Fibroblast of lung (primary cell): ENCODE measurements around the gene LCAT. TPM values are rescaled to one million over a fixed set of nuclear protein-coding genes. Genes with fewer than 3 reads are reported as not detected.

Experiments
- DNase-seq, 2 donors: peaks; one replicate each; pipeline versions ENCODE4 v3.0.0 to v3.0.0-alpha.2; 2010; ENCODE audit warnings: low read depth in 2 of 2
- H2AFZ ChIP-seq: 2 replicates; pipeline ENCODE4 v1.5.1; 2012; ENCODE audit warnings: low read length, control low read depth, inconsistent platforms
- H3K27ac ChIP-seq: 2 replicates; pipeline ENCODE4 v1.5.1; 2011; ENCODE audit warnings: low read length, control low read depth; ENCODE audit not compliant: insufficient read depth
- H3K27me3 ChIP-seq: 2 replicates; pipeline ENCODE4 v1.5.1; 2011; ENCODE audit warnings: mild to moderate bottlenecking, low read length; ENCODE audit not compliant: control insufficient read depth, insufficient read depth
- H3K36me3 ChIP-seq: 2 replicates; pipeline ENCODE4 v1.5.1; 2011; ENCODE audit warnings: low read length; ENCODE audit not compliant: control insufficient read depth, insufficient read depth
- H3K4me1 ChIP-seq: 2 replicates; pipeline ENCODE4 v1.5.1; 2011; ENCODE audit warnings: low read length; ENCODE audit not compliant: control insufficient read depth, insufficient read depth; ENCODE audit errors: extremely low read depth
- H3K4me2 ChIP-seq: 2 replicates; pipeline ENCODE4 v1.5.1; 2011; ENCODE audit warnings: low read length, control low read depth; ENCODE audit not compliant: insufficient read depth; ENCODE audit errors: extremely low read depth
- H3K4me3 ChIP-seq, 4 experiments: fragments of 200-600 bp in 1 of 4; sonication (generic) in 1 of 4; replicated peaks in 1 of 4; 2 replicates each; pipeline ENCODE4 v1.5.1; 2011 to 2016; ENCODE audit warnings: low read length in 4 of 4, low read depth in 3 of 4, mild to moderate bottlenecking in 3 of 4, control low read depth in 2 of 4, inconsistent platforms in 1 of 4, mixed read lengths in 1 of 4; ENCODE audit not compliant: insufficient read depth in 1 of 4; ENCODE audit errors: control extremely low read depth in 1 of 4
- H3K79me2 ChIP-seq: 2 replicates; pipeline ENCODE4 v1.5.1; 2012; ENCODE audit warnings: mild to moderate bottlenecking, low read length, inconsistent platforms; ENCODE audit not compliant: control insufficient read depth, insufficient read depth
- H3K9ac ChIP-seq: 2 replicates; pipeline ENCODE4 v1.5.1; 2011; ENCODE audit warnings: mild to moderate bottlenecking, low read length, control low read depth; ENCODE audit not compliant: insufficient read depth
- H3K9me3 ChIP-seq: 2 replicates; pipeline ENCODE4 v1.5.1; 2012; ENCODE audit warnings: low read depth, low read length; ENCODE audit not compliant: control insufficient read depth, insufficient read depth
- H4K20me1 ChIP-seq: 2 replicates; pipeline ENCODE4 v1.5.1; 2011; ENCODE audit warnings: low read length; ENCODE audit not compliant: control insufficient read depth, insufficient read depth; ENCODE audit errors: extremely low read depth
- CTCF ChIP-seq, 2 donors: IDR thresholded peaks in 1 of 2; conservative IDR thresholded peaks in 1 of 2; 1 replicate in 1 of 2; 2 replicates in 1 of 2; pipeline ENCODE4 v1.5.1; 2011 to 2012; ENCODE audit warnings: low read length in 2 of 2, control low read depth in 1 of 2, inconsistent platforms in 1 of 2, low read depth in 1 of 2, mild to moderate bottlenecking in 1 of 2
- EZH2 ChIP-seq: IDR thresholded peaks from 2 replicates; pipeline ENCODE4 v1.5.1; 2012; ENCODE audit warnings: low read length, control low read depth, mild to moderate bottlenecking; ENCODE audit errors: missing control alignments
- polyA plus RNA-seq, 2 donors: library from polyadenylated mRNA; depleted of rRNA in 1 of 2; stranded (reverse) in 1 of 2; unstranded in 1 of 2; fragments of >200 nt; gene quantifications; 2 replicates each; pipeline ENCODE4 v1.2.1, GENCODE V29; 2011 to 2012; ENCODE audit warnings: missing spikeins in 1 of 2
- total RNA-seq: library from RNA; depleted of rRNA; stranded (reverse); fragments of >200 nt; gene quantifications from 2 replicates; pipeline ENCODE4 v1.2.1, GENCODE V29; 2014

LCAT gene
- total and polyA plus RNA-seq, 2 donors (not counting 1 experiment from before 2014, with no cell fraction given): 4.5 to 6.4 TPM

- DNase-seq: no peak
- Histone ChIP-seq H3K4me2 (no peak overlapping the region), H3K27me3 (no peaks in the 10 kb centered on the region), H3K27ac (peak overlapping the region; percentile 63), H3K4me3 (no peak overlapping the region), H4K20me1 (no peaks in the 10 kb centered on the region), H3K9ac (no peak overlapping the region), H3K36me3 (peaks cover 68% of the 10 kb centered on the region), H2AFZ (no peak overlapping the region), H3K9me3 (no peaks in the 10 kb centered on the region), H3K79me2 (peaks cover 2% of the 10 kb centered on the region), H3K4me1 (peaks cover 9% of the 10 kb centered on the region)
- TF ChIP-seq EZH2: no peak
- no peak for TF ChIP-seq CTCF (conservative IDR thresholded peaks at IDR 0.05 in 1 of 2, IDR thresholded peaks at IDR 0.05 in 1 of 2; ENCODE audit: low read depth in 1 of 2, low read length in 2 of 2)
Observed at GRCh38 chr16:67943256-67943618, 683 bp downstream of the LCAT start.

- DNase-seq: no peak
- Histone ChIP-seq H3K4me3 (no peak overlapping the region), H4K20me1 (no peaks in the 10 kb centered on the region), H3K4me1 (peaks cover 9% of the 10 kb centered on the region), H3K9me3 (no peaks in the 10 kb centered on the region), H3K36me3 (peaks cover 64% of the 10 kb centered on the region), H3K27me3 (no peaks in the 10 kb centered on the region), H3K4me2 (no peak overlapping the region), H2AFZ (no peak overlapping the region), H3K27ac (no peak overlapping the region), H3K79me2 (peaks cover 2% of the 10 kb centered on the region), H3K9ac (no peak overlapping the region)
- no peak for TF ChIP-seq CTCF (conservative IDR thresholded peaks at IDR 0.05 in 1 of 2, IDR thresholded peaks at IDR 0.05 in 1 of 2; ENCODE audit: low read depth in 1 of 2, low read length in 2 of 2)
- no peak for TF ChIP-seq EZH2
Observed at GRCh38 chr16:67942510-67943255, 1.2 kb downstream of the LCAT start.

- H2AFZ ChIP-seq: no peak overlapping the region
- H3K27ac ChIP-seq: no peak overlapping the region
- no peaks in the 10 kb centered on the region for H4K20me1 ChIP-seq
- H3K36me3 ChIP-seq: peaks cover 59% of the 10 kb centered on the region
- peaks cover 2% of the 10 kb centered on the region for H3K79me2 ChIP-seq
- no peak for TF ChIP-seq EZH2
- peak; percentile 47 to 69 for TF ChIP-seq CTCF (conservative IDR thresholded peaks at IDR 0.05 in 1 of 2, IDR thresholded peaks at IDR 0.05 in 1 of 2; ENCODE audit: low read depth in 1 of 2, low read length in 2 of 2)
- no peak overlapping the region for H3K9ac ChIP-seq
- H3K9me3 ChIP-seq: no peaks in the 10 kb centered on the region
- no peak overlapping the region for H3K4me2 ChIP-seq
- no peak overlapping the region for H3K4me3 ChIP-seq
- peaks cover 12% of the 10 kb centered on the region for H3K4me1 ChIP-seq
- no peaks in the 10 kb centered on the region for H3K27me3 ChIP-seq
- no peak for DNase-seq
Observed at GRCh38 chr16:67942200-67942509, 1.8 kb downstream of the LCAT start.
